ENCODE results near the gene HOXC9. TPM values are rescaled to one million over a fixed set of nuclear protein-coding genes. Genes with fewer than 3 reads are reported as not detected.

The HOXC9 gene
- total RNA-seq, 1 donor from 2014 or later = not detected

- DNase-seq (ENCODE audit: extremely low spot score in 2 of 2) = no peak
- Histone ChIP-seq H3K4me3 (no peak overlapping the region), H3K27me3 (peaks cover 21% of the 10 kb centered on the region), H3K27ac (no peak overlapping the region), H3K9me3 (no peaks in the 10 kb centered on the region), H3K4me1 (peaks cover 20% of the 10 kb centered on the region), H3K36me3 (no peaks in the 10 kb centered on the region)
- no peak for TF ChIP-seq POLR2A (IDR thresholded peaks at IDR 0.05)
- TF ChIP-seq CTCF (IDR thresholded peaks at IDR 0.05) = no peak
- TF ChIP-seq POLR2AphosphoS5 (IDR thresholded peaks at IDR 0.05; ENCODE audit: insufficient read depth in 1 of 2, low read depth in 1 of 2) = no peak
- intact Hi-C loops (cut with DNase I) = no loop called here
Observed at GRCh38 chr12:53977596-53978445, 22.1 kb upstream of the HOXC9 start.

GRCh38 chr12:53978477-53979356 lies 21.2 kb upstream of the HOXC9 start:
- Histone ChIP-seq H3K27ac (no peak overlapping the region), H3K9me3 (no peaks in the 10 kb centered on the region), H3K4me3 (no peak overlapping the region), H3K4me1 (peaks cover 16% of the 10 kb centered on the region), H3K27me3 (peaks cover 21% of the 10 kb centered on the region), H3K36me3 (no peaks in the 10 kb centered on the region)
- intact Hi-C loops (cut with DNase I) = no loop called here
- TF ChIP-seq POLR2A (IDR thresholded peaks at IDR 0.05) (no peak), POLR2AphosphoS5 (IDR thresholded peaks at IDR 0.05; ENCODE audit: insufficient read depth in 1 of 2, low read depth in 1 of 2) (no peak), CTCF (IDR thresholded peaks at IDR 0.05) (no peak)
- no peak for DNase-seq (ENCODE audit: extremely low spot score in 2 of 2)

GRCh38 chr12:53980104-53980801 lies 19.7 kb upstream of the HOXC9 start:
- Histone ChIP-seq H3K36me3 (no peaks in the 10 kb centered on the region), H3K9me3 (no peaks in the 10 kb centered on the region), H3K4me3 (no peak overlapping the region), H3K27me3 (peaks cover 22% of the 10 kb centered on the region), H3K4me1 (peaks cover 12% of the 10 kb centered on the region), H3K27ac (no peak overlapping the region)
- no peak for TF ChIP-seq POLR2AphosphoS5 (IDR thresholded peaks at IDR 0.05; ENCODE audit: insufficient read depth in 1 of 2, low read depth in 1 of 2)
- no peak for TF ChIP-seq CTCF (IDR thresholded peaks at IDR 0.05)
- TF ChIP-seq POLR2A (IDR thresholded peaks at IDR 0.05) = no peak
- DNase-seq (ENCODE audit: extremely low spot score in 2 of 2) = no peak
- intact Hi-C loops (cut with DNase I) = no loop called here

GRCh38 chr12:53980802-53981496 lies 19.0 kb upstream of the HOXC9 start:
- TF ChIP-seq CTCF (IDR thresholded peaks at IDR 0.05) = no peak
- no peak for TF ChIP-seq POLR2AphosphoS5 (IDR thresholded peaks at IDR 0.05; ENCODE audit: insufficient read depth in 1 of 2, low read depth in 1 of 2)
- no peak for TF ChIP-seq POLR2A (IDR thresholded peaks at IDR 0.05)
- no peak overlapping the region for H3K27ac ChIP-seq
- no peak for DNase-seq (ENCODE audit: extremely low spot score in 2 of 2)
- peaks cover 18% of the 10 kb centered on the region for H3K4me1 ChIP-seq
- H3K9me3 ChIP-seq = no peaks in the 10 kb centered on the region
- peaks cover 24% of the 10 kb centered on the region for H3K27me3 ChIP-seq
- H3K4me3 ChIP-seq = no peak overlapping the region
- H3K36me3 ChIP-seq = no peaks in the 10 kb centered on the region
- intact Hi-C loops (cut with DNase I) = no loop called here
